ENCODE data around the gene GABARAP. TPM values are rescaled to one million over a fixed set of nuclear protein-coding genes. Genes with fewer than 3 reads are reported as not detected.

The GABARAP gene
- total and polyA plus RNA-seq, 2 of the 13 experiments (the other 11 are each of a cell fraction or from before 2014, with no cell fraction given): 161 to 310 TPM

DNA sequence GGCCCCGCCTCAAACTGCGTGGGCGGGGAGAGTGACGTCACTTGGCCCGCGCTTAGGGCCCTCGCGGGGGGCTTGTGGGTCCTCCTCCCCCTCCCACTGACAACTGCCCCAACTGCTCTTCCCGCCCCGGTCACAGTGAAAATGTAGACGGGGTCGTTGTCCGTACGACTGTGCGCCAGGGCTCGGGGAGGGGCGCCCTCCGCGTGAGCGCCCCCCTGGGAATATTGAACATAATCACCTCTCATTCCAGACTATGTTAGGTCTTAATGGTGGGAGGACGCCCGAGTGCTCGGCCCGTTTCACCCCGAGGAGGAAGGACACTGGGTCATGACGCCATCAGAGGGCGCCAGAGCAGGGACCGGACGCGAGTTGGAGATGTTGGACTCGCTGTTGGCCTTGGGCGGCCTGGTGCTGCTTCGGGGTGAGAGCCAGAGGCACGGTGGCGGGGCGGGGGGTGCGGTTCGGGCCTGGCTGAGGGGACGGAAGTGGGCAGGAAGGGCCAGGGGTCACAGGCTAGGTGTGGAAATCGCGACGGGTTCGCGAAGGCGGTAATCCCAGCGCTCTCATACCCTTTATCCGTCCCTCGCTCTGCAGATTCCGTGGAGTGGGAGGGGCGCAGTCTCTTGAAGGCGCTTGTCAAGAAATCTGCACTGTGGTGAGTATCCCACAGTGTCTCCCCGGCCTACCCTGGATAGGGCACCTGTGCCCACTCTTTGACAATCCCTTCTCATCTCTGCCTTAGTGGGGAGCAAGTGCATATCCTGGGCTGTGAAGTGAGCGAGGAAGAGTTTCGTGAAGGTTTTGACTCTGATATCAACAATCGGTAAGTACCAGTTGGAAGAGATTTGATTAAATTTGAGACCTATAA lies 10.2 kb upstream of the GABARAP start, which contains the start of gene ELP5 (continued):
- TF ChIP-seq NKX3-1 (CRISPR knock-in tag; IDR thresholded peaks at IDR 0.05) (peak; percentile 16; the same call in 1 of the 2 replicates), FOXJ3 (CRISPR knock-in tag; IDR thresholded peaks at IDR 0.05; ENCODE audit: borderline replicate concordance) (0 out of 2 replicates have a peak, but pooled peaks have one; percentile 9), JUNB (CRISPR knock-in tag; IDR thresholded peaks at IDR 0.05; ENCODE audit: borderline replicate concordance) (no peak), POLR2A (IDR thresholded peaks at IDR 0.05; ENCODE audit: insufficient read depth in 1 of 2, low read depth in 2 of 2, low read length in 2 of 2) (peak; percentile 44 to 86), ZNF720 (CRISPR knock-in tag; IDR thresholded peaks at IDR 0.05) (no peak), HMG20B (CRISPR knock-in tag; conservative IDR thresholded peaks at IDR 0.05) (no peak), ZNF329 (CRISPR knock-in tag; IDR thresholded peaks at IDR 0.05; ENCODE audit: low read depth) (peak; percentile 24; the same call in 1 of the 2 replicates), ATM (IDR thresholded peaks at IDR 0.05; ENCODE audit: borderline replicate concordance) (no peak), MTF2 (CRISPR knock-in tag; IDR thresholded peaks at IDR 0.05; ENCODE audit: borderline replicate concordance) (no peak), ZNF3 (CRISPR knock-in tag; IDR thresholded peaks at IDR 0.05) (no peak), YEATS4 (CRISPR knock-in tag; IDR thresholded peaks at IDR 0.05; ENCODE audit: borderline replicate concordance) (peak; percentile 72; the same call in 1 of the 2 replicates), ZSCAN25 (CRISPR knock-in tag; IDR thresholded peaks at IDR 0.05) (no peak), PAF1 (CRISPR knock-in tag; IDR thresholded peaks at IDR 0.05) (no peak), ZNF20 (CRISPR knock-in tag; IDR thresholded peaks at IDR 0.05) (no peak), PCBP2 (optimal IDR thresholded peaks at IDR 0.05; ENCODE audit: low read depth, low read length, poor library complexity, severe bottlenecking) (no peak)
- TF ChIP-seq, protein P1, sequence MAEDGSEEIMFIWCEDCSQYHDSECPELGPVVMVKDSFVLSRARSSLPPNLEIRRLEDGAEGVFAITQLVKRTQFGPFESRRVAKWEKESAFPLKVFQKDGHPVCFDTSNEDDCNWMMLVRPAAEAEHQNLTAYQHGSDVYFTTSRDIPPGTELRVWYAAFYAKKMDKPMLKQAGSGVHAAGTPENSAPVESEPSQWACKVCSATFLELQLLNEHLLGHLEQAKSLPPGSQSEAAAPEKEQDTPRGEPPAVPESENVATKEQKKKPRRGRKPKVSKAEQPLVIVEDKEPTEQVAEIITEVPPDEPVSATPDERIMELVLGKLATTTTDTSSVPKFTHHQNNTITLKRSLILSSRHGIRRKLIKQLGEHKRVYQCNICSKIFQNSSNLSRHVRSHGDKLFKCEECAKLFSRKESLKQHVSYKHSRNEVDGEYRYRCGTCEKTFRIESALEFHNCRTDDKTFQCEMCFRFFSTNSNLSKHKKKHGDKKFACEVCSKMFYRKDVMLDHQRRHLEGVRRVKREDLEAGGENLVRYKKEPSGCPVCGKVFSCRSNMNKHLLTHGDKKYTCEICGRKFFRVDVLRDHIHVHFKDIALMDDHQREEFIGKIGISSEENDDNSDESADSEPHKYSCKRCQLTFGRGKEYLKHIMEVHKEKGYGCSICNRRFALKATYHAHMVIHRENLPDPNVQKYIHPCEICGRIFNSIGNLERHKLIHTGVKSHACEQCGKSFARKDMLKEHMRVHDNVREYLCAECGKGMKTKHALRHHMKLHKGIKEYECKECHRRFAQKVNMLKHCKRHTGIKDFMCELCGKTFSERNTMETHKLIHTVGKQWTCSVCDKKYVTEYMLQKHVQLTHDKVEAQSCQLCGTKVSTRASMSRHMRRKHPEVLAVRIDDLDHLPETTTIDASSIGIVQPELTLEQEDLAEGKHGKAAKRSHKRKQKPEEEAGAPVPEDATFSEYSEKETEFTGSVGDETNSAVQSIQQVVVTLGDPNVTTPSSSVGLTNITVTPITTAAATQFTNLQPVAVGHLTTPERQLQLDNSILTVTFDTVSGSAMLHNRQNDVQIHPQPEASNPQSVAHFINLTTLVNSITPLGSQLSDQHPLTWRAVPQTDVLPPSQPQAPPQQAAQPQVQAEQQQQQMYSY (CRISPR knock-in tag; IDR thresholded peaks at IDR 0.05): 0 out of 2 replicates have a peak, but pooled peaks have one; percentile 5
- TF ChIP-seq, protein P2, sequence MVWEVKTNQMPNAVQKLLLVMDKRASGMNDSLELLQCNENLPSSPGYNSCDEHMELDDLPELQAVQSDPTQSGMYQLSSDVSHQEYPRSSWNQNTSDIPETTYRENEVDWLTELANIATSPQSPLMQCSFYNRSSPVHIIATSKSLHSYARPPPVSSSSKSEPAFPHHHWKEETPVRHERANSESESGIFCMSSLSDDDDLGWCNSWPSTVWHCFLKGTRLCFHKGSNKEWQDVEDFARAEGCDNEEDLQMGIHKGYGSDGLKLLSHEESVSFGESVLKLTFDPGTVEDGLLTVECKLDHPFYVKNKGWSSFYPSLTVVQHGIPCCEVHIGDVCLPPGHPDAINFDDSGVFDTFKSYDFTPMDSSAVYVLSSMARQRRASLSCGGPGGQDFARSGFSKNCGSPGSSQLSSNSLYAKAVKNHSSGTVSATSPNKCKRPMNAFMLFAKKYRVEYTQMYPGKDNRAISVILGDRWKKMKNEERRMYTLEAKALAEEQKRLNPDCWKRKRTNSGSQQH (CRISPR knock-in tag; IDR thresholded peaks at IDR 0.05; ENCODE audit: low read depth): 0 out of 2 replicates have a peak, but pooled peaks have one; percentile 22
- TF ChIP-seq, protein P3, sequence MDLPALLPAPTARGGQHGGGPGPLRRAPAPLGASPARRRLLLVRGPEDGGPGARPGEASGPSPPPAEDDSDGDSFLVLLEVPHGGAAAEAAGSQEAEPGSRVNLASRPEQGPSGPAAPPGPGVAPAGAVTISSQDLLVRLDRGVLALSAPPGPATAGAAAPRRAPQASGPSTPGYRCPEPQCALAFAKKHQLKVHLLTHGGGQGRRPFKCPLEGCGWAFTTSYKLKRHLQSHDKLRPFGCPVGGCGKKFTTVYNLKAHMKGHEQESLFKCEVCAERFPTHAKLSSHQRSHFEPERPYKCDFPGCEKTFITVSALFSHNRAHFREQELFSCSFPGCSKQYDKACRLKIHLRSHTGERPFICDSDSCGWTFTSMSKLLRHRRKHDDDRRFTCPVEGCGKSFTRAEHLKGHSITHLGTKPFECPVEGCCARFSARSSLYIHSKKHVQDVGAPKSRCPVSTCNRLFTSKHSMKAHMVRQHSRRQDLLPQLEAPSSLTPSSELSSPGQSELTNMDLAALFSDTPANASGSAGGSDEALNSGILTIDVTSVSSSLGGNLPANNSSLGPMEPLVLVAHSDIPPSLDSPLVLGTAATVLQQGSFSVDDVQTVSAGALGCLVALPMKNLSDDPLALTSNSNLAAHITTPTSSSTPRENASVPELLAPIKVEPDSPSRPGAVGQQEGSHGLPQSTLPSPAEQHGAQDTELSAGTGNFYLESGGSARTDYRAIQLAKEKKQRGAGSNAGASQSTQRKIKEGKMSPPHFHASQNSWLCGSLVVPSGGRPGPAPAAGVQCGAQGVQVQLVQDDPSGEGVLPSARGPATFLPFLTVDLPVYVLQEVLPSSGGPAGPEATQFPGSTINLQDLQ (CRISPR knock-in tag; IDR thresholded peaks at IDR 0.05): no peak
- TF ChIP-seq, protein P4, sequence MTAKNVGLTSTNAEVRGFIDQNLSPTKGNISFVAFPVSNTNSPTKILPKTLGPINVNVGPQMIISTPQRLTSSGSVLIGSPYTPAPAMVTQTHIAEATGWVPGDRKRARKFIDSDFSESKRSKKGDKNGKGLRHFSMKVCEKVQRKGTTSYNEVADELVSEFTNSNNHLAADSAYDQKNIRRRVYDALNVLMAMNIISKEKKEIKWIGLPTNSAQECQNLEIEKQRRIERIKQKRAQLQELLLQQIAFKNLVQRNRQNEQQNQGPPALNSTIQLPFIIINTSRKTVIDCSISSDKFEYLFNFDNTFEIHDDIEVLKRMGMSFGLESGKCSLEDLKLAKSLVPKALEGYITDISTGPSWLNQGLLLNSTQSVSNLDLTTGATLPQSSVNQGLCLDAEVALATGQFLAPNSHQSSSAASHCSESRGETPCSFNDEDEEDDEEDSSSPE (CRISPR knock-in tag; IDR thresholded peaks at IDR 0.05): peak; percentile 53
- TF ChIP-seq, protein P5, sequence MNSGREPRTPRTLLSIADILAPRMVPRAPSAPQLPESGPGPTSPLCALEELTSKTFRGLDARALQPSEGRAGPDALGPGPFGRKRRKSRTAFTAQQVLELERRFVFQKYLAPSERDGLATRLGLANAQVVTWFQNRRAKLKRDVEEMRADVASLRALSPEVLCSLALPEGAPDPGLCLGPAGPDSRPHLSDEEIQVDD (CRISPR knock-in tag; IDR thresholded peaks at IDR 0.05; ENCODE audit: borderline replicate concordance): peak; percentile 68; the same call in 1 of the 2 replicates
